SK-N-SH (cell line): ENCODE data around the gene CD72. TPM values are rescaled to one million over a fixed set of nuclear protein-coding genes. Genes with fewer than 3 reads are reported as not detected.
"Not testable (repeated sequence)": the region's sequence is repeated elsewhere in the genome, so short reads cannot be mapped to it uniquely, and the experiment has no call there.

ENCODE experiments used
- CTCF ChIA-PET: fragments of 300-600, 350-600 bp; formaldehyde crosslinking; extraction: SDS; loops from one replicate; lab custom pipeline; 2021; lab: Yijun Ruan, JAX
- POLR2A ChIA-PET: fragments of 350-600 bp; sonication (Branson Sonifier 250); formaldehyde crosslinking; extraction: SDS; loops from one replicate; lab custom pipeline; 2020; ENCODE audit warnings: antibody characterized with exemption, inconsistent platforms; lab: Yijun Ruan, JAX
- DNase-seq: peaks from one replicate; pipeline ENCODE4 v3.0.0; 2012
- H2AFZ ChIP-seq: fragments of 200-600 bp; sonication (generic); 2 replicates; pipeline ENCODE4 v1.8.1; 2016; ENCODE audit warnings: antibody characterized with exemption, mild to moderate bottlenecking, low read depth
- H3F3A ChIP-seq: fragments of 200-600 bp; sonication (generic); replicated peaks from 2 replicates; pipeline ENCODE3; 2016; ENCODE audit warnings: antibody characterized with exemption, mild to moderate bottlenecking; ENCODE audit not compliant: insufficient read depth
- H3K27ac ChIP-seq, 2 experiments: fragments of 200-500 bp in 1 of 2; fragments of 200-600 bp in 1 of 2; sonication (Bioruptor generic) in 1 of 2; sonication (generic), shearing (Covaris generic) in 1 of 2; 2 replicates each; pipeline versions ENCODE4 v1.5.1 to v1.6.1; 2014 to 2016; ENCODE audit warnings: low read depth in 2 of 2, inconsistent platforms in 1 of 2, low read length in 1 of 2, mild to moderate bottlenecking in 1 of 2, mixed read lengths in 1 of 2
- H3K27me3 ChIP-seq: fragments of 200-600 bp; sonication (generic), shearing (Covaris generic); 2 replicates; pipeline ENCODE4 v1.6.1; 2016; ENCODE audit warnings: mixed run types; ENCODE audit not compliant: insufficient read depth
- H3K36me3 ChIP-seq, 2 experiments: fragments of 200-500 bp in 1 of 2; fragments of 200-600 bp in 1 of 2; sonication (Bioruptor generic) in 1 of 2; sonication (generic) in 1 of 2; replicated peaks in 1 of 2; 2 replicates each; pipeline versions ENCODE3 to v1.5.1; 2014 to 2016; ENCODE audit warnings: low read length in 1 of 2, mild to moderate bottlenecking in 1 of 2; ENCODE audit not compliant: insufficient read depth in 2 of 2, control insufficient read depth in 1 of 2
- H3K4me1 ChIP-seq, 2 experiments: fragments of 200-500 bp in 1 of 2; fragments of 200-600 bp in 1 of 2; sonication (Bioruptor generic) in 1 of 2; sonication (generic), shearing (Covaris generic) in 1 of 2; 2 replicates each; pipeline versions ENCODE4 v1.5.1 to v1.6.1; 2014 to 2016; ENCODE audit warnings: low read depth in 1 of 2, low read length in 1 of 2, mixed run types in 1 of 2; ENCODE audit not compliant: insufficient read depth in 2 of 2, control insufficient read depth in 1 of 2
- H3K4me2 ChIP-seq: fragments of 200-600 bp; sonication (generic), shearing (Covaris generic); 2 replicates; pipeline ENCODE4 v1.6.1; 2017; ENCODE audit warnings: mixed run types
- H3K4me3 ChIP-seq, 2 experiments: fragments of 200-500 bp in 1 of 2; fragments of 200-600 bp in 1 of 2; sonication (Bioruptor generic) in 1 of 2; sonication (generic), shearing (Covaris generic) in 1 of 2; 2 replicates each; pipeline versions ENCODE4 v1.5.1 to v1.8.1; 2014 to 2016; ENCODE audit warnings: low read depth in 2 of 2, inconsistent platforms in 1 of 2, low read length in 1 of 2, mild to moderate bottlenecking in 1 of 2, mixed read lengths in 1 of 2, moderate library complexity in 1 of 2
- H3K79me2 ChIP-seq: fragments of 200-600 bp; sonication (generic); 2 replicates; pipeline ENCODE4 v1.8.1; 2017; ENCODE audit warnings: mild to moderate bottlenecking; ENCODE audit not compliant: insufficient read depth
- H3K9ac ChIP-seq: fragments of 200-600 bp; sonication (generic); 2 replicates; pipeline ENCODE4 v1.6.1; 2017; ENCODE audit warnings: mixed run types
- H3K9me2 ChIP-seq: fragments of 200-600 bp; sonication (generic); 2 replicates; pipeline ENCODE4 v1.6.1; 2017; ENCODE audit warnings: mixed run types
- H3K9me3 ChIP-seq: fragments of 200-600 bp; sonication (generic); 2 replicates; pipeline ENCODE4 v1.6.1; 2017; ENCODE audit warnings: mixed run types, mild to moderate bottlenecking, moderate library complexity
- H4K20me1 ChIP-seq: fragments of 200-600 bp; sonication (generic); 2 replicates; pipeline ENCODE4 v1.6.1; 2017; ENCODE audit warnings: mild to moderate bottlenecking, mixed run types; ENCODE audit not compliant: insufficient read depth
- CHD2 ChIP-seq: fragments of 150-350 bp; IDR thresholded peaks from 2 replicates; pipeline ENCODE4 v1.6.1; 2018; ENCODE audit warnings: low read length; ENCODE audit not compliant: partially characterized antibody
- ELF1 ChIP-seq: IDR thresholded peaks from 2 replicates; pipeline ENCODE4 v1.4.0; 2012
- FOXJ3 ChIP-seq: sonication (generic); formaldehyde crosslinking; IDR thresholded peaks from 2 replicates; pipeline ENCODE4 v1.5.1; 2020; ENCODE audit warnings: mild to moderate bottlenecking, missing genetic modification reagents
- GABPA ChIP-seq: IDR thresholded peaks from 2 replicates; pipeline ENCODE4 v1.4.0; 2012; ENCODE audit warnings: low read depth, mild to moderate bottlenecking
- GATA2 ChIP-seq: sonication (generic); formaldehyde crosslinking; IDR thresholded peaks from 2 replicates; pipeline ENCODE4 v1.5.0; 2020; ENCODE audit warnings: mild to moderate bottlenecking, missing genetic modification reagents
- JUND ChIP-seq: IDR thresholded peaks from 2 replicates; pipeline ENCODE4 v1.4.0; 2012
- MXI1 ChIP-seq: IDR thresholded peaks from 2 replicates; pipeline ENCODE4 v1.6.1; 2012; ENCODE audit warnings: mild to moderate bottlenecking, low read depth, low read length, improper control_type of control experiment
- NRF1 ChIP-seq: IDR thresholded peaks from 2 replicates; pipeline ENCODE4 v1.6.1; 2012; ENCODE audit warnings: low read depth, mild to moderate bottlenecking, low read length
- RXRA ChIP-seq: IDR thresholded peaks from 2 replicates; pipeline ENCODE4 v1.4.0; 2012; ENCODE audit warnings: low read depth, mild to moderate bottlenecking, borderline replicate concordance
- SMC3 ChIP-seq: IDR thresholded peaks from 2 replicates; pipeline ENCODE4 v1.6.1; 2012; ENCODE audit warnings: low read depth, low read length, improper control_type of control experiment
- TAF1 ChIP-seq: IDR thresholded peaks from 2 replicates; pipeline ENCODE4 v1.6.1; 2012; ENCODE audit warnings: low read depth, mild to moderate bottlenecking, low read length, moderate library complexity, borderline replicate concordance
- TEAD4 ChIP-seq: IDR thresholded peaks from 2 replicates; pipeline ENCODE4 v1.4.0; 2012; ENCODE audit warnings: mild to moderate bottlenecking, borderline replicate concordance; ENCODE audit not compliant: insufficient read depth
- YY1 ChIP-seq: IDR thresholded peaks from 2 replicates; pipeline ENCODE4 v1.4.0; 2012; ENCODE audit warnings: low read depth, mild to moderate bottlenecking
- WGBS: methylation state at CpG from one replicate; pipeline ENCODE4 v1.1.6; 2017; ENCODE audit warnings: low lambda C conversion rate; 5-methylcytosine and 5-hydroxymethylcytosine counted together
- polyA plus RNA-seq, 3 experiments: library from polyadenylated mRNA; depleted of rRNA; stranded (reverse); fragments of >200 nt; gene quantifications; 2 replicates each; pipeline ENCODE4 v1.2.3, GENCODE V29; 2012
- TF ChIP-seq, protein P1 (sequence below): IDR thresholded peaks from 2 replicates; pipeline ENCODE4 v1.4.0; 2012; ENCODE audit warnings: low read depth
- TF ChIP-seq, protein P2 (sequence below): IDR thresholded peaks from 2 replicates; pipeline ENCODE4 v1.4.0; 2012; ENCODE audit warnings: low read depth, borderline replicate concordance
- TF ChIP-seq, protein P3 (sequence below): fragments of 150-350 bp; IDR thresholded peaks from 2 replicates; pipeline ENCODE4 v1.6.1; 2016; ENCODE audit warnings: mild to moderate bottlenecking, low read depth, low read length
- TF ChIP-seq, protein P4 (sequence below): fragments of 150-350 bp; IDR thresholded peaks from 2 replicates; pipeline ENCODE4 v1.6.1; 2017; ENCODE audit warnings: antibody characterized with exemption, low read length, low read depth, borderline replicate concordance

The CD72 gene
- polyA plus RNA-seq, 1 of the 3 experiments (the other 2 are of a cell fraction), result 2.7 TPM

DNA sequence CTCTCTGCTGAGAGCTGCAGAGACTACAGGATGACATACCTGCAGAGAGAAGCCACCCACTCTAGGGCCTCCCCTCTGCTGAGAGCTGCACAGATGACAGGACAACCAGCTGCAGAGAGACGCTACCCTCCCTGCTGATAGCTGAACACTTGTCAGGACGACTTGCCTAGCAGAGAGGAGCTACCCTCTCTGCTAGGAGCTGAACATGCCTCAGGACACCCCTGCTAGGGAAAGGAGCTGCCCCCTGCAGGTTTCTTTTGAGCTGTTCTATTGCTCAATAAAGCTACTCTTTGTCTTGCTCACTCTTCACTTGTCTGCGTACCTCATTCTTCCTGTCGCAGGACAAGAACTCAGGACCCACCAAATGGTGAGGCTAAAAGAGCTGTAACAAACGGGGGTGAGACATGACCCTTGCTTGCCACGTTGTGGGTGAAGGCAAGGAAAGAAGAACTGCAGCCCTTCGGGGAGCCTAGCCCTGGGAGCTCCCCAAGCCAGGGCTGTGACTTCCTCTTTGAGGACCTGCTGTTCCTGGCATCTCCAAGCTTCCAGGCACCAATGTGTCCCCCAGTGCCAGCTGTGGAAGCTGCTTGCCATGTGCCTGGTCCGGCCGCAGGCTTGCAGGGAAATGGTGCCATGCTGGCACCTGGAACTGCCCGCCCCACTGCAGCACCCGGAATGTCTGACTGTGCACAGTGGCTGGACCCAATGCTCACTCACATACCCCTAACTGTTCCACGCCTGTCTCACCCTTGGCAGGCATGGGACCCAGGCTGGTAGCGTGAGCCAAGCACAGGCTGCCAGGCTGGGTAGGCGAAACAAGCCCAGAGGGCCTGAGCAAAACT is 18.2 kb downstream of the CD72 start:
- no peaks in the 10 kb centered on the region for H4K20me1 ChIP-seq
- H3K79me2 ChIP-seq, result no peaks in the 10 kb centered on the region
- WGBS, result 82% methylated on average over 8 of the region's 14 CpGs
- no peak for TF ChIP-seq GATA2 (CRISPR knock-in tag)
- no peak overlapping the region for H3K4me3 ChIP-seq
- no peak overlapping the region for H3K9ac ChIP-seq
- ChIA-PET POLR2A (no interaction called here), CTCF (interaction anchor here (0.8 to 2.9 kb wide), 4 partner anchors 12 to 282 kb away, joined by 3 to 11 read pairs (median 4); no protein-coding TSS in a partner anchor)
- H3K4me1 ChIP-seq, result peaks cover 7 to 9% of the 10 kb centered on the region in 2 experiments; a peak in 1 of 4 replicates
- no peaks in the 10 kb centered on the region for H3K27me3 ChIP-seq
- H3K27ac ChIP-seq, result no peak overlapping the region
- no peak overlapping the region for H3K4me2 ChIP-seq
- H3F3A ChIP-seq, result peaks cover 20% of the 10 kb centered on the region
- H2AFZ ChIP-seq, result no peak overlapping the region
- no peaks in the 10 kb centered on the region for H3K9me2 ChIP-seq
- H3K36me3 ChIP-seq, result no peaks in the 10 kb centered on the region
- H3K9me3 ChIP-seq, result no peaks in the 10 kb centered on the region
- DNase-seq, result no peak

DNA sequence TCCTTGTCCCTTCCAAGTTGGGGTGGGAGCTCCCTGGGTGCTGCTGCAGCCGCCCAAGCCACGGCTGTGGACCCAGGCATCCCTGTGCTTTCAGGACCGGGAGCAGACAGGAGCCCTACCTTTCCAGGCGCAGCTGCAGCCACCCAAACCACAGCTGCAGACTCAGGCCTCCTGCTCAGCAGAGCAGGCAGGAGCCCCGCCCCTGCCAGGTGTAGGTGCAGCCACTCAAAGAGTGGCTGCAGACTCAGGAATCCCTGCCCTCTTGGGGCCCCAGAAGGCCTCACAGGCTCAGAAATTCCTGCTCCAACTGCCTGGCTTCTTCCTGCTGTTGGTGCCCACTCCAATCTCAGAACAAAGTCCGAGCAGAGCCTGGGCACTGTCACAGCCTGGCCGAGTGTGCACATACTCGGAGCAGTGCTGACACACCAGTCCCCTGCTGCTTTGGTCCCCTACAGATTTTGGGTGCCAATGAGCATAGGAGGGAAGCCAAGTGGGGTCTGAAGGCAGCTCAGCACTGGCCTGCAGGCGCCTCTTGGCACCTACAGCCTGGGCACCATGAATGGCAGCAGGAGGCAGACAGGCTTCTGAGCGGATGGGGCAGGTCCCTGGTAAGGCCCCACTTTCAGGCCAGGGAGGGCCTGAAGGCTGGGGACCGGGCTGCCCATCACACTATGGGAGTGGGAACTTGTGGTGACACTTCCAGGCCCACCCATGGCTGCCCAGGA is 19.2 kb downstream of the CD72 start:
- CTCF ChIA-PET, result interaction anchor here (1.3 to 2.9 kb wide), 3 partner anchors 13 to 283 kb away, joined by 3 to 11 read pairs (median 4); no protein-coding TSS in a partner anchor

DNA sequence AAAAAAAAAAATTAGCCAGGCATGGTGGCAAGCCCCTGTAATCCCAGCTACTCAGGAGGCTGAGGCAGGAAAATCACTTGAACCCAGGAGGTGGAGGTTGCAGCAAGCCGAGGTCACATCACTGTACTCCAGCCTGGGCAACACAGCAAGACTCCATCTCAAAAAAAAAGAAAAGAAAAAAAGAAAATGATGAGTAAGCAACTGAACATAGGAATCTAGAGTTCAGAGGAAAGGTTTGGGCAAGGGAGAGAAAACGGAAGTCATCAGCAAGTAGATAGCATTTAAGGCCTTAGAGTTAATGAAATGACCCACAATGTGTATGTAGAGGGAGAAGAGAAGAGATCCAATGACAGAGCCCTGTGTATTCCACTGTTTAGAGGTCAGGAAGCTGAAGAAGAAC is 21.3 kb downstream of the CD72 start:
- POLR2A ChIA-PET, result interaction anchor here (0.6 kb wide), 1 partner anchor 1818 kb away, joined by 4 read pairs; no protein-coding TSS in a partner anchor
- H3K4me3 ChIP-seq, H3K79me2 ChIP-seq, H3F3A ChIP-seq, H3K36me3 ChIP-seq, CTCF ChIA-PET, H4K20me1 ChIP-seq, H3K9me2 ChIP-seq, H3K9me3 ChIP-seq, DNase-seq, H3K27ac ChIP-seq, H3K27me3 ChIP-seq, H2AFZ ChIP-seq, H3K4me1 ChIP-seq, H3K9ac ChIP-seq, H3K4me2 ChIP-seq: not testable (repeated sequence)
- 89% methylated on average over 2 of the region's 2 CpGs for WGBS

More for the DNA sequence above, 19.2 kb downstream of the CD72 start:
- Histone ChIP-seq H3K27ac (no peak overlapping the region), H3K9me2 (no peaks in the 10 kb centered on the region), H3K4me3 (no peak overlapping the region), H3K9ac (no peak overlapping the region), H3K27me3 (no peaks in the 10 kb centered on the region), H3K9me3 (no peaks in the 10 kb centered on the region), H2AFZ (no peak overlapping the region), H3F3A (peaks cover 12% of the 10 kb centered on the region), H3K36me3 (no peaks in the 10 kb centered on the region), H4K20me1 (no peaks in the 10 kb centered on the region), H3K79me2 (no peaks in the 10 kb centered on the region), H3K4me1 (peaks cover 7 to 9% of the 10 kb centered on the region in 2 experiments; a peak in 1 of 4 replicates), H3K4me2 (no peak overlapping the region)
- no peak for DNase-seq
- POLR2A ChIA-PET, result no interaction called here
- TF ChIP-seq CHD2 (no peak), MXI1 (no peak), NRF1 (no peak), GABPA (no peak), RXRA (no peak), TAF1 (no peak), TEAD4 (no peak), YY1 (no peak), JUND (no peak), SMC3 (no peak), ELF1 (no peak), FOXJ3 (CRISPR knock-in tag) (no peak)
- TF ChIP-seq, protein P1, sequence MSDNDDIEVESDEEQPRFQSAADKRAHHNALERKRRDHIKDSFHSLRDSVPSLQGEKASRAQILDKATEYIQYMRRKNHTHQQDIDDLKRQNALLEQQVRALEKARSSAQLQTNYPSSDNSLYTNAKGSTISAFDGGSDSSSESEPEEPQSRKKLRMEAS, result no peak
- TF ChIP-seq, protein P2, sequence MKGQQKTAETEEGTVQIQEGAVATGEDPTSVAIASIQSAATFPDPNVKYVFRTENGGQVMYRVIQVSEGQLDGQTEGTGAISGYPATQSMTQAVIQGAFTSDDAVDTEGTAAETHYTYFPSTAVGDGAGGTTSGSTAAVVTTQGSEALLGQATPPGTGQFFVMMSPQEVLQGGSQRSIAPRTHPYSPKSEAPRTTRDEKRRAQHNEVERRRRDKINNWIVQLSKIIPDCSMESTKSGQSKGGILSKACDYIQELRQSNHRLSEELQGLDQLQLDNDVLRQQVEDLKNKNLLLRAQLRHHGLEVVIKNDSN, result no peak
- TF ChIP-seq, protein P3, sequence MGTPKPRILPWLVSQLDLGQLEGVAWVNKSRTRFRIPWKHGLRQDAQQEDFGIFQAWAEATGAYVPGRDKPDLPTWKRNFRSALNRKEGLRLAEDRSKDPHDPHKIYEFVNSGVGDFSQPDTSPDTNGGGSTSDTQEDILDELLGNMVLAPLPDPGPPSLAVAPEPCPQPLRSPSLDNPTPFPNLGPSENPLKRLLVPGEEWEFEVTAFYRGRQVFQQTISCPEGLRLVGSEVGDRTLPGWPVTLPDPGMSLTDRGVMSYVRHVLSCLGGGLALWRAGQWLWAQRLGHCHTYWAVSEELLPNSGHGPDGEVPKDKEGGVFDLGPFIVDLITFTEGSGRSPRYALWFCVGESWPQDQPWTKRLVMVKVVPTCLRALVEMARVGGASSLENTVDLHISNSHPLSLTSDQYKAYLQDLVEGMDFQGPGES, result no peak
- TF ChIP-seq, protein P4, sequence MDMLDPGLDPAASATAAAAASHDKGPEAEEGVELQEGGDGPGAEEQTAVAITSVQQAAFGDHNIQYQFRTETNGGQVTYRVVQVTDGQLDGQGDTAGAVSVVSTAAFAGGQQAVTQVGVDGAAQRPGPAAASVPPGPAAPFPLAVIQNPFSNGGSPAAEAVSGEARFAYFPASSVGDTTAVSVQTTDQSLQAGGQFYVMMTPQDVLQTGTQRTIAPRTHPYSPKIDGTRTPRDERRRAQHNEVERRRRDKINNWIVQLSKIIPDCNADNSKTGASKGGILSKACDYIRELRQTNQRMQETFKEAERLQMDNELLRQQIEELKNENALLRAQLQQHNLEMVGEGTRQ, result no peak
- 64% methylated on average over 2 of the region's 11 CpGs for WGBS
